GM20000 (cell line): ENCODE measurements around the gene LCK.

Experiments used
- DNase-seq: peaks from one replicate; pipeline ENCODE4 v3.0.0; 2012; ENCODE audit warnings: low spot score
- CTCF ChIP-seq: IDR thresholded peaks from 2 replicates; pipeline ENCODE4 v1.5.1; 2012; ENCODE audit warnings: mild to moderate bottlenecking, control low read depth; ENCODE audit errors: extremely low read depth, missing control alignments

LCK gene

DNA sequence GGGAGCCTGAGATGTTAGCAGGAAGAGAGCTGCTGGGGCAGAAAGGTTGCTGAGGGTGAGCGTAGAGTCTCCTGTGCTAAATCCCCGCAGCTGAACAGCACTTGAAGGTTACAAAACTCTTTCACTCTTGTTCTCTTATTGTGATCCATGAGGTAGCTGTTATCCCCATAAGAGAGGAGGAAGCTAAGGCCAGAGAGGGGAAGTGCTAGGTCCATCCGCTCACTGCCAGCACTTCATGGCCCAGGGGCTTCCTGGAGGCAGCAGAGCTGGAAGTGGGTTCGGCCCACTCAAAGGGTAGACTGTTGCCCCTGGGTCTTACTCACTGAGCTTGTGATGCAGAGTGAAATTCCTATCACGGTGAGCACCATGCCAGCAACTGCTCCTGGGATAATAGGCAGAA is 34.5 kb upstream of the LCK start:
- no peak for DNase-seq

DNA sequence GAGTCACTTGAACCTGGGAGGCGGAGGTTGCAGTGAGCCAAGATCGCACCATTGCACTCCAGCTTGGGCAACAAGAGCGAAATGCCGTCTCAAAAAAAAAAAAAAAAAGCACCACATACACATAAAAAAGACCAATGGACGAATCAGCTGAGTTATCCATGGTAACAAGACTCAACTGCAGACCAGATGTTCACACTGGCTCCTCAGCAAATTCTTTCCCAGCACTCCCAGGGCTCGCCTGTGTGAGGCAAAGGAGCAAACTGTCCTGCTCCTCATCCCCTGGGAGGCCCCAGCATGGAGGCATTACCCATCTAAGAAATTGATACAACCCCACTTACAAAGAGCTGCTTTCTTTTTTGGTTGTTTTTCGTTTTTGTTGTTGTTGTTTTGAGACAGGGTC is 32.0 kb upstream of the LCK start:
- TF ChIP-seq CTCF = no peak
- DNase-seq = no peak

More for the DNA sequence above, 34.5 kb upstream of the LCK start:
- TF ChIP-seq CTCF = no peak

DNA sequence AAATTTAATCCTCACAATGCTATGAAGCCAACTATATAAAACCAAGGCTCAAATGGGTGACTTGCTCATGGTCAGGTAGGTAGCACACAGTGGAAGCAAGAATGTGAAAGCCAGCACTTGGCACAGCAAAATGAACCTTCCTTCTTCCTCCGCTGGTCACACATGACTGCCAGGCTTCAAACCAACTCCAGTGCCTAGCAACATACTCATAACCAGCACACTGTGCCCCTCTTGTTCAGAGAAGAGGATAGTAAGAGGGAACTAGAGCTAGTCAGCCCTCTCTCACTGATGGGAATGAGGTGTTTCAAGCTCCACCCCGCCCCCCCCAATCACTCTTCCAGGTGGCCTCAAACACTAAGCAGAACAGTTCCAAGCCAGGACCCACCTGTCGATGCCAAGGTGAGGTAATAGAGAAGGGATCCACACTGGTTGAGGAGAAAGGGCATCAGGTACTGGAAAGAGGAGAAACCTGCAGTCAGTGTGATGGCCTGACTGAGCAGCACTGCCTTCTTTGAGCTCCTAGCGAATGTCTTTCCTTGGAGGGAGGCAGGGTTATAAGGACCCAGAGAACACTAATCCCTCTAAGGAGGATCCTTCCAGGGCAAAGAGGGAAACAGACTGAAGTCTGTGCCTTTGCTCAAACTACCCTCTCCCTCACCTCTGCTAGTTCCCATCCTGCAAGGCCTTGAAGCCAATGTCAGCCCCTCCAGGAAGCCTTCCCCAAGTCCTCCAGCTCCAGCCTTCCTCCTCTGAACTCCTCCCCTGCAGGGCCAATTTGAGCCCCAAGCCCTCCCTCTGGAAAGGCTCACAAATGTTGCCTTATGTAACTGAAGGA is 30.1 kb upstream of the LCK start:
- DNase-seq = no peak
- no peak for TF ChIP-seq CTCF

DNA sequence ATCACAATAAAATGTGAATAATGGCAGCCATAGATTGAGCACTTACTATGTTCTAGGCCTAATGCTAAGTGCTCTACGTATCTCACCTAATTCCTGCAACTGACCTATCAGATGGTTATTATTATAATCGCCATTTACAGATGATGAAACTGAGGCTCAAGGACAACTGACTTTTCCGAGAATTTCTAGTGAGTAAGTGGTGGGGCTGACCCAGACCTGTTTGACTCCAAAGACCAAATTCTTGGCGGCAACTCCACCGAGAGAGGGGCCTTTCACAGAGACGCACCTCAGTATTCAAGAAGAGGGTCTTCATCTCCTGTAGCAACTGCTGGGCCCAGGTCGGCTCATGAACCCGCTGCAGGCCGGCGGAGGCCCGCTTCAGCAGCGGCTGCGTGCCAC is 29.5 kb upstream of the LCK start:
- DNase-seq = no peak
- TF ChIP-seq CTCF = no peak

GRCh38 chr1:32221980-32222755 is 28.9 kb upstream of the LCK start, which contains the start of the genes EIF3I and TMEM234:
Gene EIF3I (plus strand): TSS chr1:32222407. CDS start chr1:32222442, 35 bp downstream.
Gene TMEM234 (minus strand): TSS chr1:32222353. CDS start chr1:32222322, 31 bp downstream.
- DNase-seq = peak; percentile 94
- TF ChIP-seq CTCF = no peak

DNA sequence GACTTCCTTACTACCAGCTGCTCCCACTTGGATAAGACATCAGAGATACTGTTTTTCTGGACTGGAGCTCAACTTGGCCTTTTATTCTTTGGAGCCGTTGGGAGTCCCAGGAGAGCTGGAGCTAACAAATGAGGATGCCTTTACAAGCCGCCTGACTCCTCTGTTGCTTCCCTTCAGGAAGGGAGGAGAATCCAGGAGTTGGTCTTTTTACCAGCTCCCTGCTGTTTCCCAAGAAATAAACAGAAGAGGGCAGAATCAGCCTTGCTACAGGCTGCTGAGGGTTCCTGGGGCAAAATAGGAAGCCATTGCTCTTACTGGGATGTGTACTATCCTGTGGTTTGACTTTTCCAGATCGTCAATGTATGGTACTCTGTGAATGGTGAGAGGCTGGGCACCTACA is 27.4 kb upstream of the LCK start:
- TF ChIP-seq CTCF = no peak
- no peak for DNase-seq

- no peak for TF ChIP-seq CTCF
- no peak for DNase-seq
Observed at GRCh38 chr1:32224285-32224684, 26.8 kb upstream of the LCK start.
